Measurements from ENCODE around the gene SPA17. TPM values are rescaled to one million over a fixed set of nuclear protein-coding genes. Genes with fewer than 3 reads are reported as not detected.

The SPA17 gene
- total RNA-seq, 3 donors from 2014 or later: 2.9 to 15.2 (median 9.8) TPM

DNA sequence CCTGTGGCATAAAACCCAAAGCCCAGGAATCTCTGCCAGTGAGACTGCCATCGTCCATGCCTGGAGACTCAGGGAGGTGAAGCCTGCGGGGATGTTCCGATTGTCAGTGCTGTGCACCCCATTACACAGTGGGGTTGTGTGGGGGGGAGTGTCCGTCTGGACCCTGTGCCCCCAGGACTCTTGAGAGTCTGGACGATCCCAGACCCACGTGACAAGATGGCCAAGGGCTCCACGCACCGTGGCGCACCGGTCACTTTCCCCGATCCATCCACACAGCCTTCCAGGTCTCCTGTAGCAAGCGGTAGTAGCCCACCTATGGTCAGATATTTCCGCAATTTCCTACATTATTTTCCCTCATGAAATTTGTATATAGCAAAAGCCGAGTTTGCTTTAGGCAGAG is 45.1 kb downstream of the SPA17 start:
- Histone ChIP-seq H3K4me3 (no peak overlapping the region), H3K4me1 (no peaks in the 10 kb centered on the region), H3K9me3 (no peaks in the 10 kb centered on the region), H3K27ac (no peak overlapping the region), H3K27me3 (peaks cover 0 to 35% of the 10 kb centered on the region in 2 donors), H3K36me3 (no peaks in the 10 kb centered on the region)
- intact Hi-C loops (cut with DNase I; ENCODE audit: low total_unique reads): no loop called here
- DNase-seq (ENCODE audit: low spot score in 2 of 2): no peak
- no peak for TF ChIP-seq POLR2AphosphoS5 (IDR thresholded peaks at IDR 0.05)
- TF ChIP-seq, protein P1, sequence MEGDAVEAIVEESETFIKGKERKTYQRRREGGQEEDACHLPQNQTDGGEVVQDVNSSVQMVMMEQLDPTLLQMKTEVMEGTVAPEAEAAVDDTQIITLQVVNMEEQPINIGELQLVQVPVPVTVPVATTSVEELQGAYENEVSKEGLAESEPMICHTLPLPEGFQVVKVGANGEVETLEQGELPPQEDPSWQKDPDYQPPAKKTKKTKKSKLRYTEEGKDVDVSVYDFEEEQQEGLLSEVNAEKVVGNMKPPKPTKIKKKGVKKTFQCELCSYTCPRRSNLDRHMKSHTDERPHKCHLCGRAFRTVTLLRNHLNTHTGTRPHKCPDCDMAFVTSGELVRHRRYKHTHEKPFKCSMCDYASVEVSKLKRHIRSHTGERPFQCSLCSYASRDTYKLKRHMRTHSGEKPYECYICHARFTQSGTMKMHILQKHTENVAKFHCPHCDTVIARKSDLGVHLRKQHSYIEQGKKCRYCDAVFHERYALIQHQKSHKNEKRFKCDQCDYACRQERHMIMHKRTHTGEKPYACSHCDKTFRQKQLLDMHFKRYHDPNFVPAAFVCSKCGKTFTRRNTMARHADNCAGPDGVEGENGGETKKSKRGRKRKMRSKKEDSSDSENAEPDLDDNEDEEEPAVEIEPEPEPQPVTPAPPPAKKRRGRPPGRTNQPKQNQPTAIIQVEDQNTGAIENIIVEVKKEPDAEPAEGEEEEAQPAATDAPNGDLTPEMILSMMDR (IDR thresholded peaks at IDR 0.05): no peak
- TF ChIP-seq POLR2A (IDR thresholded peaks at IDR 0.05): no peak

DNA sequence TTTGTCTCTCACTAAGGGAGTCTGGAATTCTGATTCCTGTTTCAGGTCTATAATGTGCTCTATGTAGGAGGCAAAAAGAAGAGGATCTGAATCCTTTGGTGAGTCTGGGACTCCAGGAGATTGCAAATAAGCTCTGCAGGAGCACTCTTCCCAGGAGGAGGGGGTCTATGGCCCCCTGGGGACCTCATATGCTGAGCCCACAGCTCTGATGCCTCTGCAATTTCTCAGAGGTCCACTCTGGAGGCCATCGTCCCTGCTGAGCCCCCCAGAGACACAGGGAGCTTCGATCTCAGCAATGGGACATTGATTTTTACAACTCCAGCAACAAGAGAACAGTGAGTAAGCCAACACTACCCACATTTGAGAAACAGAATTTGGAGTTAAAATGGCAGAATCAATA is 45.8 kb downstream of the SPA17 start:
- TF ChIP-seq POLR2AphosphoS5 (IDR thresholded peaks at IDR 0.05) (no peak), POLR2A (IDR thresholded peaks at IDR 0.05) (no peak)
- TF ChIP-seq, protein P1 (IDR thresholded peaks at IDR 0.05): no peak
- Histone ChIP-seq H3K9me3 (no peaks in the 10 kb centered on the region), H3K4me1 (no peaks in the 10 kb centered on the region), H3K27ac (no peak overlapping the region), H3K36me3 (no peaks in the 10 kb centered on the region), H3K27me3 (peaks cover 0 to 35% of the 10 kb centered on the region in 2 donors), H3K4me3 (no peak overlapping the region)
- no peak for DNase-seq (ENCODE audit: low spot score in 2 of 2)
- intact Hi-C loops (cut with DNase I; ENCODE audit: low total_unique reads): no loop called here

DNA sequence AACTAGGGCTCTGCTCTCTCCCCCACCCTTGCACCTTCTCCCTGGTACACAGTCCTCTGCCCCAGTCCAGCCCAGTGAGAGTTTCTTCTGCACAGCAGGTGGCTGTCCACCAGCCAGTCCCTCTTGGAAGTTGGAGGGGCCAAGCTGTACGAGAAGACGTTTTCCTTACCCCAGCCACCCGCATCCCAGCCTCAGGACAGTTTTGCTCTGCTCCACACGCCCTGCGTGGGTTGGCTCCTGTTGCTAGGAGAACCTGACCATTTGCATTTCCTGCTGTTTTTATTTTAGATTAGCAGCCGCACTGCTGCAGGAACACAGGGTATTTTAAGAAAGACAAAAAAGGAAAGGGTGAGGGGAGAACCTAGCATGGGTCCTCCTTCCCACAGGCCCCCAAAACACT is 48.5 kb downstream of the SPA17 start:
- H3K27ac ChIP-seq: no peak overlapping the region
- no peaks in the 10 kb centered on the region for H3K36me3 ChIP-seq
- no peaks in the 10 kb centered on the region for H3K4me1 ChIP-seq
- H3K4me3 ChIP-seq: no peak overlapping the region
- H3K9me3 ChIP-seq: no peaks in the 10 kb centered on the region
- H3K27me3 ChIP-seq: peaks cover 0 to 32% of the 10 kb centered on the region in 2 donors
- no peak for DNase-seq (ENCODE audit: low spot score in 2 of 2)
- TF ChIP-seq, protein P1 (IDR thresholded peaks at IDR 0.05): no peak
- no peak for TF ChIP-seq POLR2A (IDR thresholded peaks at IDR 0.05)
- TF ChIP-seq POLR2AphosphoS5 (IDR thresholded peaks at IDR 0.05): no peak
- intact Hi-C loops (cut with DNase I; ENCODE audit: low total_unique reads): no loop called here

DNA sequence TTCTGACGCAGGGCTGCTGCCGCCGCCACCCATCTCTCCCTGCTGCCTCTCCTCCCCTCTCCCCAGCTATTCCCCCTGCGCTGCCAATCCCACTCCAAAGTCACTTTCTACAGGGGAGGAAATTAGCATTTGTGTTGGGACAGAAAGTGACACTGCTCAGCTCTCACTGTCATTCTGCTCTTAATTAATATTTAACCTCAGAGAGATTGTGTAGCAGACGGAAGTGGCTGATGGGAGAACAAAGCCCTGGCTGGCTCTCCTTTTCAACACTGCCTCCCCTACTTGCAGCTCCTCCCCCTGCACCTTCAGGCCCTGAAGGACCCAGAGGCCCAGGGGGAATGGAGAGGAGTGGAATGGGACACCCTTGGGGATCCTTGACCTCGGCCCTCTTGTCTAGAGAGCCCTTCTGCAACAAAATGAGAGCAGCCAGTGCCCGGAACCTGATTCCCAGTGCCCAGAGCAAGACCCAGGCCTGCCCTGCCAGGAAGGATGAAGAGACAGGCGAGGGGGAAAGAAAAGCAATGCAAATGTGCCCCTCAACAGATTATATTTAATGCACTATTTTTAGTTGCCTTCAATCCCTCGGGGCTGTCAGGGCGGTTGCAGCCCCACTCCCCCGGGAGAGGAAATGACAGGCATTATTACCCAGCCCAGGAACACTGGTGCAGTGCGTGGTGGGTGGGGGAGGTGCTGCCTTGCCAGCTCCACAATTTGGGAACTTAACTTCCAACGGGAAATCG is 51.4 kb downstream of the SPA17 start:
- H3K4me3 ChIP-seq: no peak overlapping the region
- H3K27ac ChIP-seq: no peak overlapping the region
- intact Hi-C loops (cut with DNase I; ENCODE audit: low total_unique reads): no loop called here
- peaks cover 0 to 16% of the 10 kb centered on the region in 2 donors for H3K27me3 ChIP-seq
- no peaks in the 10 kb centered on the region for H3K36me3 ChIP-seq
- DNase-seq (ENCODE audit: low spot score in 2 of 2): no peak
- TF ChIP-seq POLR2AphosphoS5 (IDR thresholded peaks at IDR 0.05): no peak
- TF ChIP-seq, protein P1 (IDR thresholded peaks at IDR 0.05): no peak
- TF ChIP-seq POLR2A (IDR thresholded peaks at IDR 0.05): no peak
- H3K4me1 ChIP-seq: no peaks in the 10 kb centered on the region
- H3K9me3 ChIP-seq: no peaks in the 10 kb centered on the region

DNA sequence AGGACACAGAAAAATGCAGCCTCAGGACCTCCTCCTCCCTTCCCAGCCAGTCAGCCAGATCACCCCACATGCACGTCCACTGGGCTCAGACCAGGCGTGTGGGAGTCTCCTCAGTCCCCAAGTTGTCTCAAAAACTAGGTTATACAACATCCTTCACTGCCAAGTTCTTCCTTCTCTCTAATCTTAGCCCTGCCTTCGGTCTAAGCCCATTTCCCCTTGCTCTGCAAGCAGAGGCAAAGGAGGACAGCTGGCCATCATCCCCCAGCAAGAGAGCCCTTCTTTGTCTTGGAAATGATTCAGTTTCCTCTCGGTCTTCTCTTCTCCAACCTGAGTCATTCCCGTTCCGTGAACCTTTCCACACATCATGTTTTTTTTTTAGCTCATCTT is 52.0 kb downstream of the SPA17 start:
- H3K4me1 ChIP-seq: no peaks in the 10 kb centered on the region
- DNase-seq (ENCODE audit: low spot score in 2 of 2): no peak
- intact Hi-C loops (cut with DNase I; ENCODE audit: low total_unique reads): no loop called here
- H3K4me3 ChIP-seq: no peak overlapping the region
- no peaks in the 10 kb centered on the region for H3K36me3 ChIP-seq
- no peak overlapping the region for H3K27ac ChIP-seq
- TF ChIP-seq POLR2A (IDR thresholded peaks at IDR 0.05) (no peak), POLR2AphosphoS5 (IDR thresholded peaks at IDR 0.05) (no peak)
- TF ChIP-seq, protein P1 (IDR thresholded peaks at IDR 0.05): no peak
- no peaks in the 10 kb centered on the region for H3K9me3 ChIP-seq
- H3K27me3 ChIP-seq: peaks cover 0 to 16% of the 10 kb centered on the region in 2 donors

All from breast epithelium (tissue), 4 donors.